Mesothelial cell of epicardium (in vitro differentiated cells): ENCODE measurements around the gene TEX29. TPM values are rescaled to one million over a fixed set of nuclear protein-coding genes. Genes with fewer than 3 reads are reported as not detected.

Experiments used
- DNase-seq, 2 experiments: peaks; one replicate each; pipeline ENCODE4 v3.0.0; 2021; ENCODE audit warnings: low spot score in 2 of 2; ENCODE audit not compliant: unreplicated experiment in 2 of 2
- H3K27ac Mint-ChIP-seq: 2 replicates; pipeline ENCODE4 v1.8.0; 2021; ENCODE audit warnings: mixed read lengths
- H3K27me3 Mint-ChIP-seq: 2 replicates; pipeline ENCODE4 v1.8.0; 2021; ENCODE audit warnings: low read depth, mixed read lengths
- H3K36me3 Mint-ChIP-seq: 2 replicates; pipeline ENCODE4 v1.8.0; 2021; ENCODE audit warnings: mixed read lengths
- H3K4me1 Mint-ChIP-seq: 2 replicates; pipeline ENCODE4 v1.8.0; 2021; ENCODE audit warnings: mixed read lengths
- H3K4me3 Mint-ChIP-seq: 2 replicates; pipeline ENCODE4 v1.8.0; 2021; ENCODE audit warnings: mild to moderate bottlenecking, moderate library complexity, mixed read lengths
- H3K9me3 Mint-ChIP-seq: 2 replicates; pipeline ENCODE4 v1.8.0; 2021; ENCODE audit warnings: mixed read lengths
- total RNA-seq: library from RNA; stranded (reverse); gene quantifications from 3 replicates; pipeline ENCODE4 v1.2.1, GENCODE V29; 2021
- TF ChIP-seq, protein P1 (sequence below): fragments of 200-600 bp; sonication (generic); IDR thresholded peaks from one replicate; pipeline ENCODE4 v1.5.0; 2021; ENCODE audit warnings: antibody characterized with exemption; ENCODE audit not compliant: unreplicated experiment

TEX29 gene
- total RNA-seq, 1 donor from 2014 or later: 0.45 TPM

DNA sequence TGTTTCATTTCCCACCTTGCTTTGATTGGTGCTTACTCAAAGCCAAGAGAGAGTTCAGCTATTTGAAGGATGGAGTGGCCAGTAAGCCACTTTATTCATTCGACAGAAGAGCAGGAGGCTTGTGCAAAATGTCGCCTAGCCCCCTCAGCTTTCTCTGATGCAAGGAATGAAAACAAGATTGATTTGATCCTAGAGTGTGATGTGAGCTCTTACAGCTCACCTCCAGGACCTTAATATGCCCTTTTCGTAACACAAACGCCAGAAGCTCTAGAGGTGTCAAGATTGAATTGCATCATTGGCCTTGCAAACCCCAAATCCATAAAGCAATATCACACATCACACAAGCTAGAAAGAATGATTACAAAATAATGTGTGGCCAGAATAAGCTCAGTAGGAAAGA, 36.4 kb downstream of the TEX29 start:
- DNase-seq: no peak
- Mint-ChIP-seq H3K27ac (no peak overlapping the region), H3K4me1 (no peaks in the 10 kb centered on the region), H3K4me3 (no peak overlapping the region), H3K27me3 (peaks cover 47% of the 10 kb centered on the region), H3K36me3 (no peaks in the 10 kb centered on the region), H3K9me3 (peaks cover 9% of the 10 kb centered on the region)
- TF ChIP-seq, protein P1, sequence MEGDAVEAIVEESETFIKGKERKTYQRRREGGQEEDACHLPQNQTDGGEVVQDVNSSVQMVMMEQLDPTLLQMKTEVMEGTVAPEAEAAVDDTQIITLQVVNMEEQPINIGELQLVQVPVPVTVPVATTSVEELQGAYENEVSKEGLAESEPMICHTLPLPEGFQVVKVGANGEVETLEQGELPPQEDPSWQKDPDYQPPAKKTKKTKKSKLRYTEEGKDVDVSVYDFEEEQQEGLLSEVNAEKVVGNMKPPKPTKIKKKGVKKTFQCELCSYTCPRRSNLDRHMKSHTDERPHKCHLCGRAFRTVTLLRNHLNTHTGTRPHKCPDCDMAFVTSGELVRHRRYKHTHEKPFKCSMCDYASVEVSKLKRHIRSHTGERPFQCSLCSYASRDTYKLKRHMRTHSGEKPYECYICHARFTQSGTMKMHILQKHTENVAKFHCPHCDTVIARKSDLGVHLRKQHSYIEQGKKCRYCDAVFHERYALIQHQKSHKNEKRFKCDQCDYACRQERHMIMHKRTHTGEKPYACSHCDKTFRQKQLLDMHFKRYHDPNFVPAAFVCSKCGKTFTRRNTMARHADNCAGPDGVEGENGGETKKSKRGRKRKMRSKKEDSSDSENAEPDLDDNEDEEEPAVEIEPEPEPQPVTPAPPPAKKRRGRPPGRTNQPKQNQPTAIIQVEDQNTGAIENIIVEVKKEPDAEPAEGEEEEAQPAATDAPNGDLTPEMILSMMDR: no peak

DNA sequence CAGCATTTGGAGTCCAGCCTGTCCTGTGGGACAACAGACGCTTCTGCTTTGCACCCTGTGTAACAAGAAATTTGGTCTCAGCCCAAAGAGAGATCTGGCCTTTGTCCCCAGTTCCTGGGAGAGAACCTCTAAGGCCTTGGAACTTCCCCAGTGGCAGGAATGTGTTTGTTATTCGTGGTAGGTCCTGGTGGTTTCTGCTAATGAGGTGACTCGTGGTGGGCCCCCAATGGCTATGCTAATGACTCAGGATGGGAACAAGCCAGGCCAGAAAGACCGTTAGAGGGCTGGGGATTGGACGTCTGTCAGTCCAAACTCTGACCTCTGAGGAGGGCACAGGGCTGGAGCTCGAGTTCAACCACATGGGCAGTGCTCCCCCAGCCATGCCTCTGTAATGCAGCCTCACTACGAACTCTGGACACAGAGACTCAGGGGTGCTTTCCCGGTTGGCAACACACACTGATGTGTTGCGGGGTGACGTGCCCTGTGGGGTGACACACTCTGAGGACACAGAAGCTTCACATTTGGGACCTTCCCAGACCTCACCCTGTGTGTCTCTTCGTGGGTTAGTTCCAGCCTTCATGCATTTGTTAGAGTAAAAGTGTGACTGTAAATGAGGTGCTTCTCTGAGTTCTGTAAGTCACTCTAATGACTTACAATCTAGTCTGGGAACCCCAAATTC, 38.9 kb downstream of the TEX29 start:
- Mint-ChIP-seq H3K4me1 (no peaks in the 10 kb centered on the region), H3K27ac (no peak overlapping the region), H3K36me3 (no peaks in the 10 kb centered on the region), H3K9me3 (no peaks in the 10 kb centered on the region), H3K4me3 (no peak overlapping the region), H3K27me3 (peaks cover 62% of the 10 kb centered on the region)
- DNase-seq: no peak
- TF ChIP-seq, protein P1: no peak

DNA sequence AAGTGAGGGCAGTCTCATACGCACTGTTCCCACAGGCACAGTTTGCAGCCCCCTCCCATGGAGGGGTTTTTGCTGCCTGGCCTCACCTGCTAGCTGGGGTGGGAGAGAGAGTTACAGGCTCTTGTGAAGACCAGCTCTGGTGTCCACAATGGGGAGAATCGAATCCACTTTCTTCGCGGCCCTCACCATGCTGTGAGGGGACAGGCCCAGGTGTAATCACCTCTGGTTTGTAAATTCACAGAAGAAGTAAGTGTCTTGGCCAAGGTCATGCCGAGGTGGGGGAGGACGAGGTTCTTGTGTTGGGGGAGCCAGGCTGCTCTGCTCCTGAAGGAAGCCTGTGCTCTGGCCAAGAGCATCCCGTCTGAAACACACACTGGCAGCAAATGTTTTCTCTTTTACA, 39.5 kb downstream of the TEX29 start:
- H3K4me1 Mint-ChIP-seq: no peaks in the 10 kb centered on the region
- no peak overlapping the region for H3K4me3 Mint-ChIP-seq
- H3K36me3 Mint-ChIP-seq: no peaks in the 10 kb centered on the region
- peaks cover 56% of the 10 kb centered on the region for H3K27me3 Mint-ChIP-seq
- H3K9me3 Mint-ChIP-seq: no peaks in the 10 kb centered on the region
- TF ChIP-seq, protein P1: no peak
- no peak overlapping the region for H3K27ac Mint-ChIP-seq
- DNase-seq: no peak

DNA sequence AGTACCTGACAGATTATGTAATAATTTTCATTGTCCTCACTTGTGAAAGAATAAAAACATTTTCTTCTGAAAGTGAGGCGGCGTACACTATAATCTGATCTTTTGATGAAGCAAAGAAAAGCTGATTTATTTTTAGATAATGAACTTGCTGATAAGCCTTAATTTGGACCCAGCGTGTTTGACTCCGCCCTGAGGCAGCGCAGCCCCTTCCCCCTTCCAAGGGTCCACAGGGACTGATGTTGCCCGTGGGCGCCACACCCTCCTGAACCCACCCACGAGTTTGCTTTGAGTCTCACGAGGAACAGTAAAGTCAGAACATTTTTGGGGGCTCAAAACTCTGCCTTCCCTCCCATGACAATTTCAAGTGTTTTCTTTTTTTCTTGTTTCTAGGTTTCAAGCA, 40.0 kb downstream of the TEX29 start:
- Mint-ChIP-seq H3K27me3 (peaks cover 51% of the 10 kb centered on the region), H3K9me3 (no peaks in the 10 kb centered on the region), H3K4me1 (no peaks in the 10 kb centered on the region), H3K36me3 (no peaks in the 10 kb centered on the region), H3K4me3 (no peak overlapping the region), H3K27ac (no peak overlapping the region)
- no peak for DNase-seq
- TF ChIP-seq, protein P1: no peak

DNA sequence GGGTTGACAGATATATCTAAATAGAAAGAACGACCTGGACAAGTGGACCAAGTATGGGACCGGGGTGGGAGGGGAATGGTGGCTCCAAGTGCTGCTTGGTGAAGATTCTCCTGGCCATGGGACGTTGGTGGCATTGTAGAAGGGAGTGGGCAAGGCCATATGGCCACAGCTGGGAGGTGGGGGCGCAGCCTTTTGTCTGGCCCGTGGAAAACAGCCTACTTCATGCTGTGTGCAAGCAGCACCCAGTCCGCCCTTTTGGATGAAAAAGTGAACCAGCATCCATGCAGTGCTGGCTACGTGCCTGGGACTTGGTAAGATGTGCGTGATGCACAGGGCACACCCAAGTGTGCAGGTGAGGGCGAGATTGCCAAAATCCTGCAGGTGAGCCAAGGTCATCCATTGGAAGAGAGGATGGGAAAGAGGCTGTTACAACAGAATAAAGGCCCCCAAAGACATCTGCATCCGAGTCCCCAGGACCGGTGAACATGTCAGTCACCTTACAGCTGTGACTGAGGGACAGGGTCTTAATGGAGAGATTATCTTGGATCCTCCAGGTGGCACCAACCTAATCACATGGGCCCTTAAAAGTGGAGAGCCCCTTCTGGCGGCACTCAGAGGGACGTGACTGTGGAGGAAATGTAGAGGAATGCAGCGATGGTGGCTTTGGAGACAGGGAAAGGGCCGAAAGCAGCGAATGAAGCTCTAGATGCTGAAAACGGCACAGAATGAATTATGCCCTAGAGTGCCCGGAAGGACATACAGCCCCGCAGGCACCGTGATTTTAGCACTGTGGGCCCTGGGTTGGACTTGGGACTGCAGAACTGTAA, 40.8 kb downstream of the TEX29 start:
- Mint-ChIP-seq H3K27me3 (peaks cover 51% of the 10 kb centered on the region), H3K4me1 (no peaks in the 10 kb centered on the region), H3K9me3 (no peaks in the 10 kb centered on the region), H3K27ac (no peak overlapping the region), H3K4me3 (no peak overlapping the region), H3K36me3 (no peaks in the 10 kb centered on the region)
- TF ChIP-seq, protein P1: no peak
- DNase-seq: no peak
